Measurements from ENCODE around the gene SNAP25.

SNAP25 gene

DNA sequence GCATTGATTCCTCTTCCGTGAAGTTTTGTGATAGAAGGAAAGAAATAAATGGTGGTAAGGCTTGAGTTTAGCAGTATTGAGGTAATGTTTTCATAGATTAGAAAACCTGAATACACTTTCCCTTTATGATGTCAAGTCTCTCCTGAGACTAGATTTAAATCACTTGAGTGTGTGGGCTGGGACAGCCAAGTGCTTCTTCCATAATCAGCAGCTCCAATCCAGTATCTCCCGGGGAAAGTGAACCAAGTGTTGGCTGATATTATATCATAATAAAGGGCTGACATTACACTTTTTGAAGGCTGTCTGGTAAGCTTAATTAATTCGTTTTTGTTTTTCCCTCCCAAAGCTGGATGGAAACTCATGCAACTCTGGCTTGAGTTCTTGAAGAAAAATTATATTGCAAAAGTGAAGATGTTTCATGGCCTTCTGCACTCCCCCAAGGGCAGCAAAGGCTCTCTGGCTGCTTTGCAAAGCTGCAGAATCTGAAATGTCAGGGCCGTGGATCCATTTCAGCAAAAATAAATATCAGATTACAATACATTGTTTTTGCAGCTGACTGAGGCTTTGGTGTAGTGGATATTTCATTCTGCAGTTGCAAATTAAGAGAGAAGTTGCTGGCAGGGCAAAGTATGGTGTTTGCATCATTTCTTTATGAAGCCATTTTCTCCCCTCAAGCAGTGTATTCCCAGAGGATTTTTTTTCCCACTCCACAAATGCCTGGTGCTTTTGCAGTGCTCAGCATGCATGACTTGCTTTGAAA is 114.2 kb downstream of the SNAP25 start:
- DNase-seq (ENCODE audit: low spot score), result no peak

GRCh38 chr20:10336959-10337729 is 118.5 kb downstream of the SNAP25 start:
- no peak for DNase-seq (ENCODE audit: low spot score)

DNA sequence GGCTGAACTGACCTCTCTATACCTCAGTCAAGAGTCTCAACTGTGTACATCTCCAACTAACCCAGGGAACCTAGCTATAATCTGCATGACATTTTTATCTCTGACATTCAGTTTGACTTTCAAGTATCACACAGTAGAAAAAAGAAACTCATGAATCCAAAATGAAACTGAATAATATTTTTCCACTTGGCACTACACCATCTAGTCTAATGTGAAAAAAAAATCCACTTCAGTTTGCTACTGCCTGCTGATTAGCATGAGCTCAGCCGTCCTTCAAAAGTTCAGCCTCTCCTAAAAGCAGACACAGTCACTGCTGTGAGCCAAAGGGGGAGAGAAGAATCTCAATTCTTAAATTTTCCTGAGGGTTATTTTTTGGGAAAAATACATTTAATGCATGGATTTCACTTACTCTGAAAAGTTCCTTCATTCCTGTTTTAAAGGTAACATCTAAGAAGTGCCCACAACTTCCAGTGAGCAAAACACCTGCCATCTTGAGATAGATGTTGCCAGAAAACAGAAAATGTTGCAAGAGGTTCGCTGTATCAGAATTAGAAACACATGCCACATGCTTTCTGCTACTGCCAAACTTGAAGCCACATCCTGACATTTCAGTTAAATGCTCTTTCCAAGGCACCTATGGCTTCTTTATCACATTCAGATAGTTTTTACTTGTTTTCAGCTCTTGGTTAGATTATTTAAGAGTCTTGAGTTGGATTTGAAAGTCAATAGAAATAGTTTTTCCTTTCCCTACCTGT is 120.0 kb downstream of the SNAP25 start:
- no peak for DNase-seq (ENCODE audit: low spot score)

GRCh38 chr20:10339609-10340008 is 121.0 kb downstream of the SNAP25 start:
- no peak for DNase-seq (ENCODE audit: low spot score)

DNA sequence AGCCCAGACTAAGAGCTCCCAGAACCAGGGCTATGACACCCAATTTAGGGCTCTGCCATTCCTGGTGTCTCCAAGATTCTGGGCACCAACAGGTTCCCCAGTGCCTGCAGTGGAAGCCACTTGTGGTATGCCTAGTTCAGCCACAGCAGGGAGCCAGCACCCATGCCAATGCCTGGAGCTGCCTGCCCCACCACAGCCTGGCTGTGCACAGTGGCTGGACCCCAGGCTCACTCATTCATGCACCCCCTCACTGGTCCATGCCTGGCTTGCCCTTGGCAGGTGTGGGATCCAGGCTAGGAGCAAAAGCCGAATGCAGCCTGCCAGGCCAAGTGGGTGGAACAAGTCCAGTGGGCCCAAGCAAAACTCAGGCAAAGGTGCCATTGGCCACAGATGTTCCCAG is 123.5 kb downstream of the SNAP25 start:
- DNase-seq (ENCODE audit: low spot score), result no peak

GRCh38 chr20:10344953-10345352 is 126.3 kb downstream of the SNAP25 start:
- DNase-seq (ENCODE audit: low spot score), result no peak

GRCh38 chr20:10347086-10347880 is 128.7 kb downstream of the SNAP25 start:
- DNase-seq (ENCODE audit: low spot score), result no peak

- DNase-seq (ENCODE audit: low spot score), result no peak
Measured at GRCh38 chr20:10349118-10349517, 130.5 kb downstream of the SNAP25 start.

DNA sequence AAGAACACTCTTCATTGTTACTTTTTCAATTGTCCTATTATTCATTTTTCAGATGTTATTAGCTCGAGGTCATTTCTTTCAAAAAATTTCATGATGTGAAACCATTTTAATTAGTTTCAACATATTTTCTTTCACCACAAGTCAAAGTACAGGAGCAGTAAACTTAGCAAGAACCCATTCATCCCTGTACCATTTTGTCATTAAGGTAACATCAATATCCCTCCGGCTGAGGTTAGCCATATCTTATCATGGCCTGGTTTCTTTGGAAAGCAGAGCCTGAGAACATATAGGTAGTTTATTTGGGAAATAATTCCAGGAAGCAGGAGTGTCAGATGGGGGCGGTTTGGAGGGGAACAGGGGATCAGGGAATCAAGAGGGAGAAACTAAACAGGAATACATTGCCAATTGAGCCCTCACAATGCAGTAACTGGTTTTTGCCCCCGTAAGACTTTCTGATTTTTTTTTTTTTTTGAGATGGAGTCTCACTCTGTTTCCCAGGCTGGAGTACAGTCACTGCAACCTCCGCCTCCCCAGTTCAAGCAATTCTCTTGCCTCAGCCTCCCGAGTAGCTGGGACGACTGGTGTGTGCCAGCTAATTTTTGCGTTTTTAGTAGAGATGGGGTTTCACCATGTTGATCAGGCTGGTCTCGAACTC is 131.7 kb downstream of the SNAP25 start:
- no peak for DNase-seq (ENCODE audit: low spot score)

GRCh38 chr20:10352934-10353824 is 134.5 kb downstream of the SNAP25 start:
- no peak for DNase-seq (ENCODE audit: low spot score)

DNA sequence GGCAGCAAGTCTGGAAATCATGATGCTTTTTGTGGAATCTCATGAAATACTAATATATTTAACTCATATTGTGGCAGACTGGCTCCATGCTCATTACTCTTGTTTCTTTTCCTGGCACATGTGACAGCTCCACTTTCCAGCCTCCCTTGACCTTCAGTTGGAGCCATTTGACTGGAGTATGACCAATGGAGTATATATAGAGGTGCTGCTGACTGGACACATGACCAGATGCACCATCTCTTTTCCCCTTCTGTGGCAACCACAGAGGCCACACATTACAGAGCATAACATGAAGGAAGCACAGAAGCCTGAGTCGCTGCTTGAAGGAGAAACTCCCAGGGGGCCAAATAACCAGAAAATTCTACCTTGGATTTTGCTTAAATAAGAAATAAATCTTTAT is 138.0 kb downstream of the SNAP25 start:
- no peak for DNase-seq (ENCODE audit: low spot score)

Measured in COLO829 (cell line).